ENCODE results near the gene ADGRG6. TPM values are rescaled to one million over a fixed set of nuclear protein-coding genes. Genes with fewer than 3 reads are reported as not detected.

ADGRG6 gene
- total RNA-seq, 1 experiment from 2014 or later = 259 TPM

GRCh38 chr6:142416686-142417085 lies 114.9 kb downstream of the ADGRG6 start:
- Histone ChIP-seq H3K27me3 (ENCODE audit: control insufficient read depth, insufficient read depth, low read length) (no peaks in the 10 kb centered on the region), H3K4me1 (ENCODE audit: control insufficient read depth, insufficient read depth, low read length) (peaks cover 31% of the 10 kb centered on the region), H3K36me3 (ENCODE audit: control insufficient read depth, insufficient read depth, low read length) (peaks cover 63% of the 10 kb centered on the region), H3K9me3 (ENCODE audit: control insufficient read depth, insufficient read depth, low read depth, low read length) (no peaks in the 10 kb centered on the region), H3K4me3 (ENCODE audit: low read depth in 2 of 2, low read length in 2 of 2) (no peak overlapping the region), H3K27ac (ENCODE audit: low read length) (peak overlapping the region; percentile 48)
- TF ChIP-seq TCF7L2 (IDR thresholded peaks at IDR 0.05; ENCODE audit: low read depth, low read length) (no peak), SIN3A (IDR thresholded peaks at IDR 0.05; ENCODE audit: borderline replicate concordance, insufficient read depth, low read depth, low read length) (no peak), POLR2AphosphoS5 (IDR thresholded peaks at IDR 0.05; ENCODE audit: low read depth, low read length) (no peak)
- TF ChIP-seq, protein P1, sequence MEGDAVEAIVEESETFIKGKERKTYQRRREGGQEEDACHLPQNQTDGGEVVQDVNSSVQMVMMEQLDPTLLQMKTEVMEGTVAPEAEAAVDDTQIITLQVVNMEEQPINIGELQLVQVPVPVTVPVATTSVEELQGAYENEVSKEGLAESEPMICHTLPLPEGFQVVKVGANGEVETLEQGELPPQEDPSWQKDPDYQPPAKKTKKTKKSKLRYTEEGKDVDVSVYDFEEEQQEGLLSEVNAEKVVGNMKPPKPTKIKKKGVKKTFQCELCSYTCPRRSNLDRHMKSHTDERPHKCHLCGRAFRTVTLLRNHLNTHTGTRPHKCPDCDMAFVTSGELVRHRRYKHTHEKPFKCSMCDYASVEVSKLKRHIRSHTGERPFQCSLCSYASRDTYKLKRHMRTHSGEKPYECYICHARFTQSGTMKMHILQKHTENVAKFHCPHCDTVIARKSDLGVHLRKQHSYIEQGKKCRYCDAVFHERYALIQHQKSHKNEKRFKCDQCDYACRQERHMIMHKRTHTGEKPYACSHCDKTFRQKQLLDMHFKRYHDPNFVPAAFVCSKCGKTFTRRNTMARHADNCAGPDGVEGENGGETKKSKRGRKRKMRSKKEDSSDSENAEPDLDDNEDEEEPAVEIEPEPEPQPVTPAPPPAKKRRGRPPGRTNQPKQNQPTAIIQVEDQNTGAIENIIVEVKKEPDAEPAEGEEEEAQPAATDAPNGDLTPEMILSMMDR (IDR thresholded peaks at IDR 0.05) = no peak
- TF ChIP-seq, protein P2, sequence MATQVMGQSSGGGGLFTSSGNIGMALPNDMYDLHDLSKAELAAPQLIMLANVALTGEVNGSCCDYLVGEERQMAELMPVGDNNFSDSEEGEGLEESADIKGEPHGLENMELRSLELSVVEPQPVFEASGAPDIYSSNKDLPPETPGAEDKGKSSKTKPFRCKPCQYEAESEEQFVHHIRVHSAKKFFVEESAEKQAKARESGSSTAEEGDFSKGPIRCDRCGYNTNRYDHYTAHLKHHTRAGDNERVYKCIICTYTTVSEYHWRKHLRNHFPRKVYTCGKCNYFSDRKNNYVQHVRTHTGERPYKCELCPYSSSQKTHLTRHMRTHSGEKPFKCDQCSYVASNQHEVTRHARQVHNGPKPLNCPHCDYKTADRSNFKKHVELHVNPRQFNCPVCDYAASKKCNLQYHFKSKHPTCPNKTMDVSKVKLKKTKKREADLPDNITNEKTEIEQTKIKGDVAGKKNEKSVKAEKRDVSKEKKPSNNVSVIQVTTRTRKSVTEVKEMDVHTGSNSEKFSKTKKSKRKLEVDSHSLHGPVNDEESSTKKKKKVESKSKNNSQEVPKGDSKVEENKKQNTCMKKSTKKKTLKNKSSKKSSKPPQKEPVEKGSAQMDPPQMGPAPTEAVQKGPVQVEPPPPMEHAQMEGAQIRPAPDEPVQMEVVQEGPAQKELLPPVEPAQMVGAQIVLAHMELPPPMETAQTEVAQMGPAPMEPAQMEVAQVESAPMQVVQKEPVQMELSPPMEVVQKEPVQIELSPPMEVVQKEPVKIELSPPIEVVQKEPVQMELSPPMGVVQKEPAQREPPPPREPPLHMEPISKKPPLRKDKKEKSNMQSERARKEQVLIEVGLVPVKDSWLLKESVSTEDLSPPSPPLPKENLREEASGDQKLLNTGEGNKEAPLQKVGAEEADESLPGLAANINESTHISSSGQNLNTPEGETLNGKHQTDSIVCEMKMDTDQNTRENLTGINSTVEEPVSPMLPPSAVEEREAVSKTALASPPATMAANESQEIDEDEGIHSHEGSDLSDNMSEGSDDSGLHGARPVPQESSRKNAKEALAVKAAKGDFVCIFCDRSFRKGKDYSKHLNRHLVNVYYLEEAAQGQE (IDR thresholded peaks at IDR 0.05; ENCODE audit: insufficient read depth in 1 of 2, low read depth in 2 of 2, low read length in 1 of 2) = no peak
- no TSS peak for BruUV-seq (replicated peaks)
- DNase-seq (ENCODE audit: low read depth, low spot score) = no peak
- ATAC-seq = no peak
- ChIA-PET CTCF (no interaction called here), POLR2A (no interaction called here)
- in situ Hi-C loops (cut with HindIII; ENCODE audit: low pct_unique_long_range_greater_than_20kb, low sequenced_read_pairs) (no loop called here), intact Hi-C loops (cut with micrococcal nuclease; ENCODE audit: unreplicated experiment) (no loop called here)

DNA sequence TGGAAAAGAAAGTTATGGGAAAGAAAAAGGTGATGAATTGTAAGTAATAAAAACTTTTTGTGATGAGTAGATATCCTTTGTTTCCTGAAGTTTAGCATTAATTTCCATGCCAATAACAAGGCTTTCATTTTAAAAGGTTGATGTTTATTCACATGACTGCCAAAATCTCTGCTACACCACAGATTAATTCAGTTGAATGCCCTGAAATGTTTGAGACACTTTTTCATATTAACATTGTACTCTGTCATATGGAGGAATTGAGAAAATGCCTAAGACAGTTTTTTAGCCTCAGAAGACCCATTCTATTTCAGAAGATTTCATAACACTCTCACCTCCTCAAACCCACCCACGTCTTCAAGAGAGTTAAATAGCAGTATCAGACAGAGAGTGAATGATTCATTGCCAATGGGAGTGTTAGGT lies 115.5 kb downstream of the ADGRG6 start:
- H3K36me3 ChIP-seq (ENCODE audit: control insufficient read depth, insufficient read depth, low read length) = peaks cover 63% of the 10 kb centered on the region
- no peaks in the 10 kb centered on the region for H3K27me3 ChIP-seq (ENCODE audit: control insufficient read depth, insufficient read depth, low read length)
- no peaks in the 10 kb centered on the region for H3K9me3 ChIP-seq (ENCODE audit: control insufficient read depth, insufficient read depth, low read depth, low read length)
- POLR2A ChIA-PET = no interaction called here
- no peak for DNase-seq (ENCODE audit: low read depth, low spot score)
- TF ChIP-seq, protein P2 (IDR thresholded peaks at IDR 0.05; ENCODE audit: insufficient read depth in 1 of 2, low read depth in 2 of 2, low read length in 1 of 2) = no peak
- TF ChIP-seq, protein P1 (IDR thresholded peaks at IDR 0.05) = no peak
- TF ChIP-seq SIN3A (IDR thresholded peaks at IDR 0.05; ENCODE audit: borderline replicate concordance, insufficient read depth, low read depth, low read length) = no peak
- TF ChIP-seq POLR2AphosphoS5 (IDR thresholded peaks at IDR 0.05; ENCODE audit: low read depth, low read length) = no peak
- TF ChIP-seq TCF7L2 (IDR thresholded peaks at IDR 0.05; ENCODE audit: low read depth, low read length) = no peak
- H3K4me1 ChIP-seq (ENCODE audit: control insufficient read depth, insufficient read depth, low read length) = peaks cover 24% of the 10 kb centered on the region
- 0 out of 2 replicates have a peak overlapping the region, but pooled peaks have one; percentile 39 for H3K27ac ChIP-seq (ENCODE audit: low read length)
- in situ Hi-C loops (cut with HindIII; ENCODE audit: low pct_unique_long_range_greater_than_20kb, low sequenced_read_pairs) (no loop called here), intact Hi-C loops (cut with micrococcal nuclease; ENCODE audit: unreplicated experiment) (no loop called here)
- BruUV-seq (replicated peaks) = no TSS peak
- H3K4me3 ChIP-seq (ENCODE audit: low read depth in 2 of 2, low read length in 2 of 2) = no peak overlapping the region
- ATAC-seq = no peak
- CTCF ChIA-PET = no interaction called here
